Vagina (tissue), 2 donors: ENCODE measurements around the gene CADM1. TPM values are rescaled to one million over a fixed set of nuclear protein-coding genes. Genes with fewer than 3 reads are reported as not detected.

Experiments used
- DNase-seq, 2 donors: peaks; one replicate each; pipeline ENCODE4 v3.0.0-alpha.2; 2017; ENCODE audit errors: extremely low spot score in 2 of 2
- H3K27ac ChIP-seq: fragments of 200-600 bp; sonication (generic); one replicate; pipeline ENCODE4 v1.5.1; 2019
- H3K27me3 ChIP-seq: fragments of 200-600 bp; sonication (generic); one replicate; pipeline ENCODE4 v1.5.1; 2019
- H3K36me3 ChIP-seq, 2 donors: fragments of 200-600 bp; sonication (generic); one replicate each; pipeline ENCODE4 v1.5.1; 2017 to 2019
- H3K4me1 ChIP-seq: fragments of 200-600 bp; sonication (generic); one replicate; pipeline ENCODE4 v1.5.1; 2019
- H3K4me3 ChIP-seq, 2 donors: fragments of 200-600 bp; sonication (generic); 1 replicate in 1 of 2; 2 replicates in 1 of 2; pipeline ENCODE4 v1.5.1; 2016 to 2019
- H3K9me3 ChIP-seq: fragments of 200-600 bp; sonication (generic); one replicate; pipeline ENCODE4 v1.5.1; 2019
- CTCF ChIP-seq, 3 experiments: fragments of 450-650 bp in 2 of 3; fragments of 200-600 bp in 1 of 3; sonication (generic) in 1 of 3; IDR thresholded peaks; one replicate each; pipeline ENCODE4 v1.5.1; 2017 to 2019; ENCODE audit warnings: antibody characterized with exemption in 3 of 3, mild to moderate bottlenecking in 2 of 3, moderate library complexity in 2 of 3
- POLR2A ChIP-seq, 2 donors: fragments of 450-650 bp; IDR thresholded peaks; one replicate each; pipeline ENCODE4 v1.6.1; 2017; ENCODE audit warnings: antibody characterized with exemption in 2 of 2, mild to moderate bottlenecking in 2 of 2, moderate library complexity in 2 of 2
- POLR2AphosphoS5 ChIP-seq, 2 donors: sonication (generic); formaldehyde crosslinking; IDR thresholded peaks; one replicate each; pipeline ENCODE4 v1.9.0; 2017; ENCODE audit warnings: antibody characterized with exemption in 2 of 2, mild to moderate bottlenecking in 2 of 2, low read depth in 1 of 2; ENCODE audit not compliant: insufficient read depth in 1 of 2
- intact Hi-C: fragments of 100-400 bp; cut with DNase I; formaldehyde crosslinking; loops from one replicate; pipeline ENCODE4 v1.15.1; 2023
- total RNA-seq: library from RNA; depleted of rRNA; stranded (reverse); fragments of >200 nt; gene quantifications from one replicate; pipeline ENCODE4 v1.2.3, GENCODE V29; 2016

Gene CADM1
- total RNA-seq, 1 donor from 2014 or later: 37.1 TPM

- no peaks in the 10 kb centered on the region for H3K9me3 ChIP-seq
- no peaks in the 10 kb centered on the region for H3K36me3 ChIP-seq
- DNase-seq: no peak
- H3K27ac ChIP-seq: no peak overlapping the region
- H3K4me1 ChIP-seq: no peaks in the 10 kb centered on the region
- H3K27me3 ChIP-seq: no peaks in the 10 kb centered on the region
- H3K4me3 ChIP-seq: no peak overlapping the region
- intact Hi-C loops: no loop called here
- no peak for TF ChIP-seq CTCF (IDR thresholded peaks at IDR 0.05)
- TF ChIP-seq POLR2AphosphoS5 (IDR thresholded peaks at IDR 0.05; ENCODE audit: insufficient read depth in 1 of 2, low read depth in 1 of 2): no peak
- TF ChIP-seq POLR2A (IDR thresholded peaks at IDR 0.05): no peak
Observed at GRCh38 chr11:115464269-115464668, 39.9 kb downstream of the CADM1 start.

GRCh38 chr11:115463606-115464005 lies 40.6 kb downstream of the CADM1 start:
- Histone ChIP-seq H3K36me3 (no peaks in the 10 kb centered on the region), H3K9me3 (no peaks in the 10 kb centered on the region), H3K4me3 (no peak overlapping the region), H3K27ac (no peak overlapping the region), H3K27me3 (no peaks in the 10 kb centered on the region), H3K4me1 (no peaks in the 10 kb centered on the region)
- no peak for DNase-seq
- intact Hi-C loops: no loop called here
- TF ChIP-seq POLR2AphosphoS5 (IDR thresholded peaks at IDR 0.05; ENCODE audit: insufficient read depth in 1 of 2, low read depth in 1 of 2): no peak
- no peak for TF ChIP-seq POLR2A (IDR thresholded peaks at IDR 0.05)
- TF ChIP-seq CTCF (IDR thresholded peaks at IDR 0.05): no peak

- no peaks in the 10 kb centered on the region for H3K9me3 ChIP-seq
- no peaks in the 10 kb centered on the region for H3K27me3 ChIP-seq
- no peak overlapping the region for H3K27ac ChIP-seq
- intact Hi-C loops: no loop called here
- DNase-seq: no peak
- no peaks in the 10 kb centered on the region for H3K4me1 ChIP-seq
- TF ChIP-seq POLR2A (IDR thresholded peaks at IDR 0.05) (no peak), POLR2AphosphoS5 (IDR thresholded peaks at IDR 0.05; ENCODE audit: insufficient read depth in 1 of 2, low read depth in 1 of 2) (no peak), CTCF (IDR thresholded peaks at IDR 0.05) (no peak)
- no peaks in the 10 kb centered on the region for H3K36me3 ChIP-seq
- H3K4me3 ChIP-seq: no peak overlapping the region
Observed at GRCh38 chr11:115462757-115463156, 41.5 kb downstream of the CADM1 start.

- H3K4me1 ChIP-seq: no peaks in the 10 kb centered on the region
- no peaks in the 10 kb centered on the region for H3K36me3 ChIP-seq
- H3K9me3 ChIP-seq: no peaks in the 10 kb centered on the region
- H3K4me3 ChIP-seq: no peak overlapping the region
- no peak for DNase-seq
- TF ChIP-seq CTCF (IDR thresholded peaks at IDR 0.05) (no peak), POLR2A (IDR thresholded peaks at IDR 0.05) (no peak), POLR2AphosphoS5 (IDR thresholded peaks at IDR 0.05; ENCODE audit: insufficient read depth in 1 of 2, low read depth in 1 of 2) (no peak)
- H3K27me3 ChIP-seq: no peaks in the 10 kb centered on the region
- H3K27ac ChIP-seq: no peak overlapping the region
- intact Hi-C loops: no loop called here
Observed at GRCh38 chr11:115462004-115462541, 42.1 kb downstream of the CADM1 start.

- no peak for TF ChIP-seq POLR2AphosphoS5 (IDR thresholded peaks at IDR 0.05; ENCODE audit: insufficient read depth in 1 of 2, low read depth in 1 of 2)
- no peak for TF ChIP-seq POLR2A (IDR thresholded peaks at IDR 0.05)
- TF ChIP-seq CTCF (IDR thresholded peaks at IDR 0.05): no peak
- intact Hi-C loops: no loop called here
- DNase-seq: no peak
- Histone ChIP-seq H3K9me3 (no peaks in the 10 kb centered on the region), H3K4me3 (no peak overlapping the region), H3K27ac (no peak overlapping the region), H3K4me1 (no peaks in the 10 kb centered on the region), H3K36me3 (no peaks in the 10 kb centered on the region), H3K27me3 (no peaks in the 10 kb centered on the region)
Observed at GRCh38 chr11:115460512-115460911, 43.7 kb downstream of the CADM1 start.
